ENCODE measurements around the gene CES4A. TPM values are rescaled to one million over a fixed set of nuclear protein-coding genes. Genes with fewer than 3 reads are reported as not detected.

CES4A gene
- total RNA-seq, 4 donors from 2014 or later, result 10.9 to 15.7 (median 12.8) TPM

GRCh38 chr16:67023689-67024088, 35.3 kb downstream of the CES4A start:
- DNase-seq, result no peak
- Histone ChIP-seq H3K27ac (no peak overlapping the region), H3K4me3 (replicated peaks in 1 of 3) (no peak overlapping the region), H3K36me3 (no peaks in the 10 kb centered on the region), H3K9me3 (no peaks in the 10 kb centered on the region), H3K4me1 (peaks cover 0 to 7% of the 10 kb centered on the region in 2 donors), H3K27me3 (no peaks in the 10 kb centered on the region)
- 89 to 90% methylated on average over 1 of the region's 1 CpG for WGBS, 2 donors
- intact Hi-C loops (cut with DNase I), result no loop called here
- no peak for TF ChIP-seq CTCF (IDR thresholded peaks at IDR 0.05)
- no peak for TF ChIP-seq POLR2A (IDR thresholded peaks at IDR 0.05)

- Histone ChIP-seq H3K4me1 (peaks cover 0 to 7% of the 10 kb centered on the region in 2 donors), H3K27me3 (no peaks in the 10 kb centered on the region), H3K4me3 (replicated peaks in 1 of 3) (no peak overlapping the region), H3K9me3 (no peaks in the 10 kb centered on the region), H3K36me3 (no peaks in the 10 kb centered on the region), H3K27ac (no peak overlapping the region)
- no peak for TF ChIP-seq POLR2A (IDR thresholded peaks at IDR 0.05)
- no peak for TF ChIP-seq CTCF (IDR thresholded peaks at IDR 0.05)
- intact Hi-C loops (cut with DNase I), result loop anchor here (5.0 kb wide), 1 partner anchor 128 kb away; the partner anchor contains the start of gene B3GNT9
- no peak for DNase-seq
- WGBS, 2 donors, result 57 to 60% methylated on average over 4 of the region's 4 CpGs
These were observed 36.2 kb downstream of the CES4A start for GRCh38 chr16:67024384-67025209.

- no peak overlapping the region for H3K4me3 ChIP-seq (replicated peaks in 1 of 3)
- no peak for TF ChIP-seq CTCF (IDR thresholded peaks at IDR 0.05)
- TF ChIP-seq POLR2A (IDR thresholded peaks at IDR 0.05), result no peak
- DNase-seq, result no peak
- no peaks in the 10 kb centered on the region for H3K9me3 ChIP-seq
- H3K4me1 ChIP-seq, result peaks cover under 1 to 7% of the 10 kb centered on the region in 2 donors
- H3K27me3 ChIP-seq, result no peaks in the 10 kb centered on the region
- no peak overlapping the region for H3K27ac ChIP-seq
- intact Hi-C loops (cut with DNase I), result loop anchor here (5.0 kb wide), 1 partner anchor 127 kb away; the partner anchor contains the start of gene B3GNT9
- H3K36me3 ChIP-seq, result no peaks in the 10 kb centered on the region
These were observed 36.8 kb downstream of the CES4A start for GRCh38 chr16:67025210-67025550.

- Histone ChIP-seq H3K4me3 (replicated peaks in 1 of 3) (no peak overlapping the region), H3K9me3 (no peaks in the 10 kb centered on the region), H3K27ac (no peak overlapping the region), H3K27me3 (no peaks in the 10 kb centered on the region), H3K36me3 (no peaks in the 10 kb centered on the region), H3K4me1 (peaks cover 12 to 20% of the 10 kb centered on the region in 2 donors)
- intact Hi-C loops (cut with DNase I), result loop anchor here (5.0 kb wide), 1 partner anchor 126 kb away; the partner anchor contains the start of gene B3GNT9
- 92 to 99% methylated on average over 4 of the region's 4 CpGs for WGBS, 2 donors
- TF ChIP-seq CTCF (IDR thresholded peaks at IDR 0.05) (no peak), POLR2A (IDR thresholded peaks at IDR 0.05) (no peak)
- no peak for DNase-seq
These were observed 38.2 kb downstream of the CES4A start for GRCh38 chr16:67026570-67026969.

- WGBS, 2 donors, result 91 to 98% methylated on average over 6 of the region's 6 CpGs
- no peak overlapping the region for H3K27ac ChIP-seq
- DNase-seq, result no peak
- TF ChIP-seq POLR2A (IDR thresholded peaks at IDR 0.05) (no peak), CTCF (IDR thresholded peaks at IDR 0.05) (no peak)
- H3K4me3 ChIP-seq (replicated peaks in 1 of 3), result no peak overlapping the region
- intact Hi-C loops (cut with DNase I), result loop anchor here (5.0 kb wide), 1 partner anchor 125 kb away; the partner anchor contains the start of gene B3GNT9
- H3K4me1 ChIP-seq, result peaks cover 12 to 25% of the 10 kb centered on the region in 2 donors
- H3K36me3 ChIP-seq, result no peaks in the 10 kb centered on the region
- H3K27me3 ChIP-seq, result no peaks in the 10 kb centered on the region
- H3K9me3 ChIP-seq, result no peaks in the 10 kb centered on the region
These were observed 38.7 kb downstream of the CES4A start for GRCh38 chr16:67027046-67027445.

Measured in thyroid gland (tissue), 4 donors.